Fibroblast of pulmonary artery (primary cell): Measurements from ENCODE around the gene CUX1.
"Not testable (repeated sequence)": the region's sequence is repeated elsewhere in the genome, so short reads cannot be mapped to it uniquely, and the experiment has no call there.

Experiments used
- DNase-seq: peaks from one replicate; pipeline ENCODE4 v3.0.0-alpha.2; 2010; ENCODE audit warnings: low read depth
- H3K4me3 ChIP-seq: replicated peaks from 2 replicates; pipeline ENCODE4 v1.5.1; 2011; ENCODE audit warnings: low read depth, mild to moderate bottlenecking, control low read depth, low read length, moderate library complexity
- CTCF ChIP-seq: IDR thresholded peaks from 2 replicates; pipeline ENCODE4 v1.5.1; 2011; ENCODE audit warnings: mild to moderate bottlenecking, control low read depth, low read length, inconsistent platforms; ENCODE audit errors: missing control alignments

CUX1 gene

GRCh38 chr7:102021841-102022618 lies 204.6 kb downstream of the CUX1 start:
- H3K4me3 ChIP-seq, result no peak overlapping the region
- no peak for TF ChIP-seq CTCF
- DNase-seq, result no peak

- no peak for DNase-seq
- H3K4me3 ChIP-seq, result no peak overlapping the region
- no peak for TF ChIP-seq CTCF
Observed at GRCh38 chr7:102024005-102024768, 206.8 kb downstream of the CUX1 start.

- no peak overlapping the region for H3K4me3 ChIP-seq
- no peak for DNase-seq
- no peak for TF ChIP-seq CTCF
Observed at GRCh38 chr7:102024769-102025391, 207.5 kb downstream of the CUX1 start.

- not testable (repeated sequence) for H3K4me3 ChIP-seq, DNase-seq
Observed at GRCh38 chr7:102025777-102026176, 208.4 kb downstream of the CUX1 start.

GRCh38 chr7:102028206-102028826 lies 210.9 kb downstream of the CUX1 start:
- no peak for TF ChIP-seq CTCF
- no peak for DNase-seq

GRCh38 chr7:102029616-102030015 lies 212.2 kb downstream of the CUX1 start:
- no peak for TF ChIP-seq CTCF
- no peak for DNase-seq
- H3K4me3 ChIP-seq, result no peak overlapping the region

More at GRCh38 chr7:102028206-102028826, 210.9 kb downstream of the CUX1 start:
- H3K4me3 ChIP-seq, result no peak overlapping the region

GRCh38 chr7:102030696-102031095 lies 213.3 kb downstream of the CUX1 start:
- TF ChIP-seq CTCF, result no peak
- H3K4me3 ChIP-seq, result no peak overlapping the region
- no peak for DNase-seq
